ENCODE measurements around the gene BATF3. TPM values are rescaled to one million over a fixed set of nuclear protein-coding genes. Genes with fewer than 3 reads are reported as not detected.

The BATF3 gene
- total and polyA plus RNA-seq, 2 of the 4 experiments (the other 2 are of a cell fraction): 1.6 to 3.9 TPM

GRCh38 chr1:212684076-212684475 is 15.6 kb downstream of the BATF3 start:
- Histone ChIP-seq H3K4me3 (ENCODE audit: insufficient read depth, low read depth, low read length) (no peak overlapping the region), H4K20me1 (ENCODE audit: insufficient read depth, low read length) (no peaks in the 10 kb centered on the region), H3K79me1 (ENCODE audit: low read depth in 1 of 2, low read length in 2 of 2) (no peaks in the 10 kb centered on the region), H3K36me3 (ENCODE audit: control insufficient read depth, insufficient read depth, low read length) (no peaks in the 10 kb centered on the region), H3K4me1 (ENCODE audit: control insufficient read depth, insufficient read depth, low read length) (peaks cover 4% of the 10 kb centered on the region; the same call in 1 of the 2 replicates), H3K23ac (ENCODE audit: low read depth, low read length) (no peak overlapping the region), H3K9ac (ENCODE audit: low read depth, low read length) (no peak overlapping the region), H3K27ac (ENCODE audit: insufficient read depth, low read length) (no peak overlapping the region), H3K9me1 (ENCODE audit: insufficient read depth, low read length) (peaks cover 3% of the 10 kb centered on the region; the same call in 1 of the 2 replicates), H2AK5ac (ENCODE audit: low read depth, low read length) (no peak overlapping the region), H3K14ac (replicated peaks; ENCODE audit: low read depth, low read length) (no peak overlapping the region), H4K5ac (ENCODE audit: low read depth, low read length) (no peak overlapping the region), H2BK15ac (ENCODE audit: low read depth, low read length) (no peak overlapping the region), H3K9me3 (ENCODE audit: control insufficient read depth, insufficient read depth, low read length) (no peaks in the 10 kb centered on the region), H3K27me3 (ENCODE audit: control insufficient read depth, insufficient read depth, low read length) (no peaks in the 10 kb centered on the region; the same call in 1 of the 2 replicates), H3K56ac (ENCODE audit: extremely low read depth, insufficient read depth, low read length) (no peak overlapping the region), H4K8ac (ENCODE audit: low read depth in 2 of 2, low read length in 2 of 2) (no peak overlapping the region), H2BK5ac (ENCODE audit: low read depth, low read length, poor library complexity, severe bottlenecking) (no peak overlapping the region), H3K18ac (ENCODE audit: low read depth, low read length) (no peak overlapping the region), H3K4me2 (ENCODE audit: low read depth, low read length) (no peak overlapping the region), H3K4ac (ENCODE audit: low read depth, low read length) (no peak overlapping the region), H2BK120ac (ENCODE audit: low read depth, low read length) (no peak overlapping the region), H2AK9ac (replicated peaks; ENCODE audit: low read depth, low read length, poor library complexity) (no peak overlapping the region), H2BK20ac (ENCODE audit: low read depth, low read length) (no peak overlapping the region), H2AFZ (replicated peaks; ENCODE audit: low read length, poor library complexity) (no peak overlapping the region), H4K91ac (ENCODE audit: insufficient read depth, low read depth, low read length) (no peak overlapping the region)
- no TSS peak for BruUV-seq (replicated peaks)
- 90% methylated on average over 2 of the region's 6 CpGs; no CpG with 5 or more reads in 1 of the 2 experiments for WGBS, 2 experiments (ENCODE audit: extremely low coverage in 2 of 2, insufficient read length in 1 of 2)
- ATAC-seq (ENCODE audit: low read depth) (no peak), DNase-seq (peak; percentile 27)
- TF ChIP-seq POLR2A (IDR thresholded peaks at IDR 0.05; ENCODE audit: low read depth, low read length) (no peak), ELK1 (IDR thresholded peaks at IDR 0.05; ENCODE audit: borderline replicate concordance, low read depth, low read length) (no peak), BHLHE40 (IDR thresholded peaks at IDR 0.05; ENCODE audit: low read depth, low read length) (no peak), NFE2L2 (IDR thresholded peaks at IDR 0.05; ENCODE audit: low read depth, low read length) (no peak), RAD21 (IDR thresholded peaks at IDR 0.05; ENCODE audit: low read length) (no peak), MAZ (IDR thresholded peaks at IDR 0.05; ENCODE audit: borderline replicate concordance, low read depth, low read length) (no peak)
- ChIA-PET POLR2A (ENCODE audit: unreplicated experiment) (no interaction called here), CTCF (no interaction called here)
- intact Hi-C loops (cut with micrococcal nuclease) (no loop called here), in situ Hi-C loops (cut with MboI; ENCODE audit: low sequenced_read_pairs) (no loop called here), dilution Hi-C loops (cut with HindIII; ENCODE audit: low sequenced_read_pairs, unreplicated experiment) (no loop called here)

Data from IMR-90 (cell line).